ENCODE measurements around the gene THRB.

THRB gene

DNA sequence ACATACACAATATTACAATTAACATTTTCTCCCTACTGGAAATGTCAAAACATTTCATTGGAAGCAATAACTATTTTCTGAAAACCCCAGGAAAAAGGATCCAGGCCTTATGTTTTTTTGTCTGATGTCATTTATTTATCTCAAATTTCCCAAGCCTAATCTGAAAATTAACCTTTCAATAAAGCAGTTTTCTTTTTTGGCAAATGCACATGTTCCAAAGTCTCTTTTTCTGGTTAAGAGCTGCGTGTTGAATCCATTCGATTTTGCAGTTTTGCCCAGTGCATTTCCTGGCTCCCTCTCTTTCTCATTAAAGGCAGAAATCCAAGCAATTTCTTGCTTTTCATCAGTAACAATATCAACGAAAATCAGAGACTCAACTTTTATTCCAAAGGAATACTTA, 327.2 kb downstream of the THRB start:
- no peak for DNase-seq

DNA sequence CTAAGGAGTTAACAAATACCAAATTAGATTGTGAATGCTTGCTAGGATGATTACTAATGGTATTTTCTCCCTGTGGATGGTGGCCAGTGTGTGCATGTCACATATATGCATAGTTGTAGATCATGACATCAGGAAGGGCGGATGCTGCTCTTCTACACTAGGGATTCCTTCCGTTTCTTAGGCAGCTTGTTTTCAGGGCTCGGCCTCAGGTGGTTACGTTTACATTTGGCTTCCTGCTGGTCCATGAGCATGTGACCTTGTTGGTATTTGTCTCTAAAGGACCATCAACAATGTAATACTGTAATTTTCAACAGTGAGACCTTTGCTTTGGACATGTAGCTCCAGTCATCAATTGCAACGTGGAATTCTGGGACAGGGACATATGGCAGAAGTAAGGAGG, 328.1 kb downstream of the THRB start:
- no peak for DNase-seq

DNA sequence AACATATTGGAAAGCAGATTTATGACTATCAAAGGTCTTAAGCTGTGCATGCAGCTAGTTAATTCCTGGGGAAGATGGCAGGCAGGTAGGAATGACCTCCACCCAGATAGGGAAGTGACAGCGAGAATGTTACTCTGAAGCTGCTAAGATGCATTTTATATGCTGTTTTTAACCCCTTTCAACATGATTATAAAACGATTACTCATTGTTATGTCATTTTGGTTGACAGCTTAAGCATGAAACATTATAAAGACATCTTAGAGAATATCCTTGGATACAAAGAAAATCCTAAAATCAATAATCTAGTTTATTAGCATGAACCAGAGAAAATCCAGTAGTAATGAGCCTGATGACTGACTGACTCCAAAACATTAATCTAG, 329.1 kb downstream of the THRB start:
- no peak for DNase-seq

DNA sequence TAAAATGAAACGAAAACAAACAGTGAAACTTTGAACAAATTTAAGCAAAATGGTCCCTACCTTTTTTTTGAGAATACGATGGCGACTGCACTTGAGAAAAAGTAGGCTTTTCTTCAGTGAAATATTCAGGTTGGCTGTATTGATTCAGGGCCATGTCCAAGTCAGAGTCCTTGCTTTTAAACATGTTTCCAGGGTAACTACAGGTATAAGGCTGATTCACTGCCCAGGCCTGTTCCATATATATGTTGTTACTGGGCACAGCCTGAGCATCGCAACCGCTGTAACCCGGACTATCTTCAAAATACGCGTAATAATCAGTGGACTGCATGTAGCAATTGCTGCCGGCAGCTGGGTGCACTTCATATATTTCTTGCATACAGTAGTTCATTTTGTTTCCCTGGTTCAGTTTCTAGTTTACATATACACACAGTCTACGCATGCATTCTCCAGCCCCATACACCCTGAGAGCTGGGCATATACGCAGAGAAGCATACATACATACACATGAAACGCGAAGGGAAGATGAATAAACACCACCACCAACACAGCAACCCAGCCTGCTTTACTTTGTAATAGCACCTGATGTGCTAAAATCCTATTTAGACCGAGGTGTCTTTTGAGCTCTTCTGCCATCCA, 329.6 kb downstream of the THRB start:
- DNase-seq, result no peak

DNA sequence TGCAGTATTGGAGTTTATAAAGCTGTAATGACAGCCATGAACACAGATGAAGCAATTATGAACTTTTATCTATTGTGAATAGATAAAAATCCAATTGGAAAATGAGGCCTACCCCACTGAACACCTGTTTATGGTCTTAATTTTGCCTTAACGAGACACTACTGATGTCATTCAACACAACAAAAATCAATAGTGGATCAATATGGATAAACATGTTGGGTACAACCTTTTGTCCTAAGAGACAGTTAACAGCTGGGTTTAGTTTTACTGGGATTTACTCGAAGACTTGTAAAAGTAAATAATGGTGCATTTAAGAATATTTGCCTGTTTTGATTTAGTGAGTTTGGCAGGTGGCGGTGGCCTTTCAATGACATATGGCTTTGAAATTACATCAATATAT, 331.7 kb downstream of the THRB start:
- no peak for DNase-seq

DNA sequence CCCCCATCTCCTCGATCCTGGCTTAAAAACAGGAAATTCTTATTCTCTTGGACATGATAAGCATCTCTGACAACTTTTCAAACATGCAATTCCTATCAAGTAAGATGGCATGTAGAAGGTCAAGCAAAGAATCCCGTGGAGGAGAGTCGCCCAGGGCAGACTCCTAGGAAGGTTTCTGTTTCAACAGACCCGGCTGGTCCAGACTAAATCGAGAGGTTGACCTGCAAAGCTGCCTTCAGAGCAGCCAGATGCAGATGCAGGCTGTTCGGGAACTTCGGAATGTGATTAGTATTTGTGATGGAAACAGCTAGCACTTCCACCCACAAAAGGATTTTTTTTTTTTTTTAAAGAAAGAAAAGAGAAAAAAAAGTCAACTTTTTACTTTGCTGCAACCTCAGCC, 332.8 kb downstream of the THRB start:
- no peak for DNase-seq

DNA sequence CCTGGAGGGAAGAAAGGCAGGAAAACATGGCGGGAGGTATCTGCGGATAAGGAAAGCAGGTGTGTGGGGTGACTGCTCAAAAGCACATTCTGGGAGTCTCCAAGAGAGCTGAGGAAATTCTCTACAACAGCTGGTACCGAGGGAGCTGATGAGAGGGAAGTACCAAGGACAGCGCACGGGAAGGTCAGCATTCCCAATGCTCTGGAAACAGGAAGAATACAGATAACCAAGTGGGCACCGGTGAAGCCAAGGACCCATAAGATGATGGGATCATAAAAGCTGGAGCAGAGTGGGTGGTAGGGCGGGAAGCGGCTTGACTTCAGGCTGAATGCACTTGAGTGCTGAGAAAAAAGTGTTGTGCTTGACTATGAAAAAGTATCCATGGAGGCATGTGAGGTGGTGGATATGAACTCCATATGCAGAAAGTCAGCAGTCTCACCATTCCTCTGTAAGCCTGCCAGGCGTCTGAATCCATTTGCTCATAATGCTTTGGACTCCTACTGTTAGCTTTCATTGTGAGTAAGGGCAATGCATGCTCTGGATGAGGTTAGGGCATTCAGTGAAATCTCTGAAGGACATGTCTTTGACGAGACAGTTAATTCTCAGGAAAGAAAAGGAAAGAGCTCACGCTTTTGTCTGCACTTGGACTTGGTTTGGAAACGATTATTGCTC, 334.1 kb downstream of the THRB start:
- DNase-seq, result peak; percentile 60

DNA sequence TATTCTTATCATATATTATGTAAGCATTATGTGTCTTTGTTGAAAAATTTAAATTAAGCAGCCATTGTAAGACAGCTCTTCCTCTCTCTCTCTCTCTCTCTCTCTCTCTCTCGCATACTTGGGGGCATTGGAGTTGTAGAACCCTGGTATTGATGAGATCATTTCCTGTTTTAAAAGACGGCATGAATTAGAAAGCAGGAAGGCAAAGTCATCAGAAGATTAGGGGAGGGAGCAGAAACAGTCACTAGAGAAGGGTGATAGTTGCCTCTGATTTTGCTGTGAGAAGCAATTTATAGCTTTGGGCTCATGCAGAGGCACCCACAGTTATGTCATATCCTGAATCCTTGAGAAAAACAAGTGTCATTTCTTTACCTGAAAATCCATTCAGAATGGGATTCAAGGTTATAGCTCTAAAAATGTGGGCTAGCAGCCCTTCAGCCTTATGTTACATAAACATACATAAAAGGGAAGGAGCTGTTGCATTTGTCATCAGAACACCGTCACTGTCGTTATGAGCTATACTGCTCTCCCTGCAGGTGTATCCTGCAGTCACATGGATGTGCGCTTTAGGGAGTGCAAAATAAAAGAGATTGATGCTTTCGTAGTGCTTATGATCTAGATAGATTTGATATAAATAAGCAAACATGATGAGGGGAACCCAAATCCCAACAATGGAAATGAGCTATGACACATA, 335.7 kb downstream of the THRB start:
- no peak for DNase-seq

DNA sequence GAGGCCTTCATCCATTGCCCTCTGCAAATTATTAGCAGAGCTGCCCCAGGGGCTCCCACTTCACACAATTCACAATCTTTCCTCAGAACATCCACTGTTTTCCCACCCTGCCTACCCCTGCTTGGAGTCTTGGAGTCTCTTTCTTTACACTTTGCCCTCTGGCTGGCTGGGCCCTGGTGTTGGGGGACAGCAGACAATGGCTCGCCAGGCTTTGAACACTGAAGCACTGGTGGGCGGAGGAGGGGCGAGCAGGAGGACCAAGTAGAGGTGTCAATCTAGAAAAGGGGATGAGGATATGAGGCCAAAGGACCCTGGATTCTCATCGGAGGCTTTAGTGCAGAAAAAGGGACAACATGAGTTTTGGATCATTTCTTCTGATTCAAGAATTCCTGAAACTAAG, 337.5 kb downstream of the THRB start:
- DNase-seq, result no peak

DNA sequence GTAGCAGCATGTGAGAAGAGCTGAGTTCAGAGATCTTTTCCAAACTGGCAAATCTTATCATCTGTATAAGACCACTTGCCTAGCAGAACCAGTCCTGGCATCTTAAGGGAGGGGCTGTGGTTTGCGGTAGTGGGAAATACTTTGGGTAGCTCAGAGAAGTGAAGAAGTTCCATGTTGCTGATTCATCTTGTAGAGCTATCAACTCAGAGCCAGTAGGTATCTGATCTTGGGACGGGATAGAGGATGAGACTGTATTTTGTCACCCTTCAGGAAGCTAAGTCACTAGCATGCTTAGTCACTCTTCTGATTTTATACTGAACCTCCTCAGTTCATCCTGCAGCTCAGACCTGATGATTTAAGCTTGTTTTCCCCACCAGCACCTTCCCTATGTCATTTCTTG, 338.2 kb downstream of the THRB start:
- peak; percentile 84 for DNase-seq

DNA sequence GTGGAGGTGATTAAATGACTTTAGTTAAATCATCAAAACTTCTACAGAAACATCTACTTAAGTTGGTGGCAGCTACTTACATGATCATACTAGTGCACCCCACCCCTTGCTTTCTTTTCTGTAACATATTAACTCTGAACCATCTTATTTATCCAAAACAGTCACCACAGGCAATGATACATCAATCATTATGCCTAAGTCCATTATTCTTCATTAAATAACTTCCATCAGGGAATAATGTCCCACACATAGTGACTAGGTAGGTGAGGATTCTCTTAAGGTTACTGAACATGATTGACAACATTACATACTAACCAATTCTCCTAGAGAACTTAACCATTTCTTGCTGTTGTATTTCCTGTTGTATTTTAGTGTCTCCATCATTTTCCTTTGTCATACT, 339.4 kb downstream of the THRB start:
- DNase-seq, result no peak

DNA sequence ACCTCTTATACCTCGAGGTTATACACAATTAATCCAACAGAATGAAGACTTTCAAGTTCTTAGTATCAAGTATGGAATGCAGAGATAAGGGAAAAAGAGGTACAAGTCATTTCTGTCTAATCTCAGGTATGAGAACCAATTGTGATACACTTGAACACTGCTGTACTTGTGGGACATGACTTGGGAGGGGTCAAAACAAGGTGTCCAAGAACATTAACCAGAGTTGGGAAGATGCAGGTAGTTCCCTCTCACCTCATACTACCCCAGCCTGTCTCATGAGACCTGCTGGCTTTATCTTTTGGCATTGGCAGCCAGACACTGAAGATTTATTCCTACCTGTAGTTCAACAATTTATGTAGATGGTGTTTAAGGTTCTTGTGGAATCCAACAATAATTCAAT, 339.9 kb downstream of the THRB start:
- DNase-seq, result no peak

DNA sequence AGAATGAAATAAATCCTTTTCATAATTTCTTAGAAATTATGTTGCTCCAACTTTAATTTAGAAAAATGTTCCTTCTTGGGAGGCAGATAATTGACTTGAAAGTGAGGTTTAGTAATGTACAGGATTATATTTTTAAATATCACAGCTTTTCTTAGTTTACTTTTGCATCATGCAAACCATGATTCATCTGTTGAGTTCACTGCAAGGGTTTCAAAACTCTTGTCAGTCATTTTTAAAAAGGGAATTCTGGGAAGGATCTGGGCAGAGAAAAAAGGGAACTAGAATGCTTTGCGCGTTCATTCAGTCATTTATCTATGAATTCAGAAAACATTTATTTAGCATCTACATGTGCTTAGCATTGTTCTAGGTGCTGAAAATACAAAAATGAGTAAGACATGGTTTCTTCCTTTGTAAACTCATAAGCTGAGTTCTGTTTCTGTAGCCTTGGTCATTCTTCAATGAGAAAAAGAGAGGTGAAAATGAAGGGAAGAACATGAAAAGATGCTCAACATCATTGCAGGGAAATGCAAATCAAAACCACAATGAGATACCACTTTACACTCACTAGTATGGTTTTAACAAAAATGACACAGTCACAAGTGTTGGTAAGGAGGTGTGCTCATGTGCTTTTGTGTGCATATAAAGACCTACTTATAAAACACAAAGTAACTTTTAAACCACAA, 340.5 kb downstream of the THRB start:
- DNase-seq, result no peak

DNA sequence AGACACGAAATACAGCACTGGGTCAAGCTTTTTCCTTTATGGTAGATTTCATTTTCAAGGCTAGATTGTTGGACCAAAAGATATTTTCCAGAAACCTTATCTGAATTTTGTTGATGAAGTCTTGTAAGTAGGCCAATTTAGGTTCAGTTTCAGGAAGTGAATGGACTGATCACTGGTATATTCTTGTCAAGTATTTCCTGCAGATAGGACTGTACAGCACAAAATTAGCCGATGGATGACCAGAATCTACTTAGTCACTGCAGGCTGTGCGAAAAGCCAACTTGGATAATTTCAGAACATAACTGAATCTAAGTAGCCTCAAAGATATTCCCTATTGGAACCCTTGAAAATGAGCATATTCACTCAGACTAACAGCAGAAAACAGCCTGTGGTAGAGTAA, 343.1 kb downstream of the THRB start:
- no peak for DNase-seq

DNA sequence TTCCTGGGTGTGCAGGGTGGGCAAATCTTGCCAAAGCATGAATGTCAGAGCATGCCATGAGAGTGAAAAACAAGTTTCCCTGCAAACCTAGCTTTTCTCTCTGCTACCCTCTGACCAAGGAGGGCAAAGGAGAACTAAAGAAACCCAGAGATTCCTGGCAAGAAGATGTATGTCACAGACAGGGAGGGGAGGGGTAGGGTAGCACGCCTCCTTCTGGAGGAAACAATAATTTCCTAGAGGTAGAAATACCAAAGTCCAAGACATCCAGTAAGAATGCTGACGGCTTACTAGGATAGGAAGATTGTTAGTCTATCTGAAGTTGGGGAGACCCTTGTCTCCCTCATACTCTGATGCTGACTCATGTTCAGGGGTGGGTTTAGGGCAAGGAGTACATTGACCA, 345.6 kb downstream of the THRB start:
- no peak for DNase-seq

DNA sequence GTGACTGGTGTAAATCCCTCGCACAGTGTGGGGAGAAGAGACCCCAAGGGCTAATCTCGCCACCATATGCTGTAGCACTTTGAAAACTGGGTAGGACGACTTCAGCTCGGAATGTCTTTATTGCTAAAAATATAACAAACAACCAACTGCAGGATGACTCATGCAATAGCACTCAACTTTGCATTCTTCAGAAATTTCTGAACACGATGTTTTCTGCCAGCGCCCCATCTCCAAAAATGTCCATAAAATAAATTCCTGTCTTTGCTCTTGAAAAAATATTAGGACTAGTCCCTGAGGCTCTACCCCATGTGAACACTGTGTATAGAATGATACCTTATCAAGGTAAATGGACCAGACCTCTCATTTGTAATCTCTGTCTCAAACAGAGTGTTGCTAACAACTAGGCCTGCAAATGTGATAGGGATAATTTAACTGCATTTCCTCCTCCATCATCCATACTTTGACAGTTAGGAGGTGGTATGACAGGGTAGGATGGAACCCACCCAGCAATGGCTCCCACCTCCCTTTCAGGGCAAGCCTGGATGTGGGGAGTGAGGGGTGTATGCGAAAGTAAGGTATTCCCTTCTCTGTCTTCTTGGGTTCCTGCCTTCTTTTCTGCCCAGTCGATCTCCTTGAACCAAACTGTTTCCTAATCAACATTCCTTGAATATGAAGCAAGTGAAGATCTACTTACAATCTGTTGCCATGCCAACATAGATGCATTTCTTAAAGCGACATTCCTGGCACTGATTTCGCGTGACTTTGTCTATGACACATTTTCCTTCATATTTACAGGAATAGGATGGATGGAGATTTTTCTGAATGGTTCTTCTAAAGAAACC, 348.4 kb downstream of the THRB start:
- peak; percentile 97 for DNase-seq

DNA sequence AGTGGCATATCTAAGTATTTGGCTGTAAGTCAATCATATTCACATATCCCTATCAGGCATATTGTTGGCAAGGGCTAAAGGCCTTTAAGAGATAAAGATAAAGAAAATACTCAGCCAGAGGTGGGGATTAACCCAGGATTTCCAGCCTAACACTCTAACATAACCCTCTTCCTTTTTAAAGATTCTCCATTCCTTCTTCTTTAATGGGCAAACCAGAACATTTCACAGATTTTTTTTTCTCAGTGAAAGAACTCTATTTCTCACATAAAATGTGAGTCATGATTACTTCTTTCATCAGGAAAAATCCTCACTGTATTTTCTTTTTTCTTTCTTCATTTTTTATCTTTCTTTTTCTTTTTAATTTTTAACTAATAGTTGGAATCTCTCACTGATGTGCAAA, 349.2 kb downstream of the THRB start:
- peak; percentile 43 for DNase-seq

DNA sequence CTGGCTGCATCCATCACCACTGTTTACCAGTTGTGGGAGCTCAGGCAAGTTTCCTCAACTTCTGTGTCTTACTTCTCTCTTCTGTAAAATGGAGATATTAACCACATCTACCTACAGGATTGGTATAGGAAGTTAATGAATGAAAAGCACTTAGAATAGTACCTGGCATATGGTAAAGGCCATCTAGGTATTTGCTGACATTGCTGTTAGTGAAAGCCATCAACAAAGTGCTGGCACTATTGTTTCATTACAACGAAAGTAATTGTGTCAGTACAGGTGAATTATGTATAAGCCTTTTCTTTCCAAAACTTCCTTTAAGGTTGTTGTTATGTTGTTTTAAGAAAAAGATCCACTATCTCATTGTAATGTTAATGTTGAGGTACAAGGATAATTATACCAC, 352.5 kb downstream of the THRB start:
- no peak for DNase-seq

DNA sequence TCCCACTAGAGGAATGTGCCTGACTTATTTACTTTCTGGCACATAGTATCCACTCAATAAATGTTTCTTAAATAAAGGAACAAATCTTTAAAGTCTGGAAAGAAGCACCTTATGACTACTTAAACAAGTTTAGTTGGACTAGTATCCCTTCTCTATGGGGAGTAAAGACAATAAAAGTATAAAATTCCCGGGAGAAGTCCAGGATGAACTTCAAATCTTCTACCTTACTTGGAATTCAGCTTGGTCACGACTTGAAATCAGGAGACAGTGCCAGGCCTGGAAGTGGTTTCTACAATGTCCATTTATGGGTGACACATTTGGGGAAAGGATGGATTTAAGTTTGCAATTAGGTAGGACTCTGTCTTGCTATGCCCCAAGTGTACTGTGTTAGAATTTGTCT, 353.1 kb downstream of the THRB start:
- DNase-seq, result no peak

DNA sequence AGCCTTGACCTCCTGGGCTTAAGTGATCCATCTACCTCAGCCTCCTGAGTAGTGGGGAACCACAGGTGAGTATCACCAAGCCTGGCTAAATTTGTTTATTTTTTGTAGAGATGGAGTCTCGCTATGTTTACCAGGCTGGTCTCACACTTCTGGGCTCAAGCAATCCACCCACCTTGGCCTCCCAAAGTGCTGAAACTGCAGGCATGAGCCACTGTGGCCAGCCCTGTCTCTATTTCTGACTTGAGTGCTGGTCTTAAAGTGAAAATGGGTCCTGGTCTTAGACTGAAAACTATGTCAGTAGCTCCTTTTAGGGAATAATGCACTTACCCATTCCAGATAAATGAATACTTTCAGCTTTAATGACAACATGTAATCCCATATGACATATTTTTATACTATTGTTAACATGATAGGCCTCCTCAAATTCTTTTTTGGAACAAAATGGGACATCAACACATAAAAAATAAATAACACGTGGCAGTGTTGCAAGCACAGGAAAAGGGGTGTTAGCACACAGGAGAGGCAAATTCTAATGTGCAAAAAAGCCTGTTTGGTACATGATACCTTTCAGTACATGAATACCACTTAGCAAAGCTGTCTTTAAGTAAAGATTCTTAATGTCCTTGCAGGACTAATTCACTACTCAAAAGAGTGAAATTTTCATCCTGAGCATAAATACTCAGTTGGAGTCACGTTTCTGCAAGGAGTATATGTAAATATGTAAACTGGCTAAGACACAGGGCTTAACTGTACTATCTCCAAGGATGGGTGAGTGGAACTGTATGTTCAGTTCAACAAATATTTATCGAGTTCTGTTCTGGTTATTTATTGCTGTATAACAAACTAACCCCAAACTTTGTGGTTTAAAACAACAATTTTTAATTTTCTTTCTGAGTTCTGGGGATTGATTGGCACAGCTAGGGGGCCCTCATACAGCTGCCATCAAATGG, 354.9 kb downstream of the THRB start:
- DNase-seq, result no peak

DNA sequence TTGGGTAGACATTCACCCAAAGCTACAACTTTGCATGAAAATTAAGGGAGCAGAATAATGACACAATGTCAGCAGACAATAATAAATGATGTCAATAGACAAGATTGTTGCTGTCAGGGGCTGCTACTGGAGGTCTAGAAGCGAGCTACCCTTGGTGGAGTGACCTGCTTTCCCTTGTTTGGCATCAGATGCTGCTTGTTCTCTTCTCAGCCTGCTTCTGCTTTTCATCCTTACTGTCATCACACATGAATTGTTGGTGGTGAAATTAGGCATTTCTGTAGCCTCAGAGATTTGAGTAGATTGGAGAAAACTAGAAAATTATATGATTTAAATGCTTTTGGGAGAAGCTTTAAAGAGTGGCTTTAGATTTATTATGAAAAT, 355.8 kb downstream of the THRB start:
- no peak for DNase-seq
